Hematopoietic multipotent progenitor cell treated with erythropoietin and hydrocortisone succinate and interleukin-3 and kit ligand, for 6 days (in vitro differentiated cells): ENCODE data around the gene FAM20C.

Experiments used
- DNase-seq: peaks from one replicate; pipeline ENCODE4 v3.0.0-alpha.2; 2015

The FAM20C gene

GRCh38 chr7:278081-278480 lies 85.7 kb downstream of the FAM20C start:
- DNase-seq, result no peak

- no peak for DNase-seq
Observed at GRCh38 chr7:279821-280220, 87.5 kb downstream of the FAM20C start.

- DNase-seq, result no peak
Observed at GRCh38 chr7:280461-280860, 88.1 kb downstream of the FAM20C start.

GRCh38 chr7:281637-282036 lies 89.3 kb downstream of the FAM20C start:
- no peak for DNase-seq

- DNase-seq, result no peak
Observed at GRCh38 chr7:282621-283020, 90.2 kb downstream of the FAM20C start.

- DNase-seq, result no peak
Observed at GRCh38 chr7:284762-285722, 92.7 kb downstream of the FAM20C start.

GRCh38 chr7:285731-286130 lies 93.4 kb downstream of the FAM20C start:
- DNase-seq, result no peak

GRCh38 chr7:286266-286665 lies 93.9 kb downstream of the FAM20C start:
- no peak for DNase-seq

- DNase-seq, result no peak
Observed at GRCh38 chr7:288671-289101, 96.3 kb downstream of the FAM20C start.

GRCh38 chr7:289209-289755 lies 96.9 kb downstream of the FAM20C start:
- DNase-seq, result no peak

- DNase-seq, result no peak
Observed at GRCh38 chr7:289756-290553, 97.6 kb downstream of the FAM20C start, which contains the start of gene FOXL3. TSS of gene FOXL3 (plus strand) at chr7:290170. CDS start at chr7:290170, 0 bp downstream.

- no peak for DNase-seq
Observed at GRCh38 chr7:290554-291372, 98.4 kb downstream of the FAM20C start.

GRCh38 chr7:291373-292092 lies 99.2 kb downstream of the FAM20C start:
- no peak for DNase-seq

- no peak for DNase-seq
Observed at GRCh38 chr7:292226-292625, 99.9 kb downstream of the FAM20C start.

GRCh38 chr7:292826-293225 lies 100.5 kb downstream of the FAM20C start:
- no peak for DNase-seq

- no peak for DNase-seq
Observed at GRCh38 chr7:293681-294439, 101.5 kb downstream of the FAM20C start.

GRCh38 chr7:294440-295154 lies 102.2 kb downstream of the FAM20C start:
- DNase-seq, result no peak

GRCh38 chr7:295155-296154 lies 103.1 kb downstream of the FAM20C start:
- DNase-seq, result no peak

GRCh38 chr7:296373-296945 lies 104.1 kb downstream of the FAM20C start:
- no peak for DNase-seq
